ENCODE data around the gene CHRM3. TPM values are rescaled to one million over a fixed set of nuclear protein-coding genes. Genes with fewer than 3 reads are reported as not detected.

CHRM3 gene
- total RNA-seq (10 to 100 TPM; 14.7 to 26.8 TPM), polyA plus RNA-seq (ENCODE audit: insufficient read length in 2 of 2) (10 to 100 TPM; 15.4 to 19.5 TPM)
- long read RNA-seq, donor 1, result 0 reads
- long read RNA-seq, donor 2, result 0 reads
- long read RNA-seq, donor 3, result 0 reads
- long read RNA-seq, donor 4, result 0 reads

DNA sequence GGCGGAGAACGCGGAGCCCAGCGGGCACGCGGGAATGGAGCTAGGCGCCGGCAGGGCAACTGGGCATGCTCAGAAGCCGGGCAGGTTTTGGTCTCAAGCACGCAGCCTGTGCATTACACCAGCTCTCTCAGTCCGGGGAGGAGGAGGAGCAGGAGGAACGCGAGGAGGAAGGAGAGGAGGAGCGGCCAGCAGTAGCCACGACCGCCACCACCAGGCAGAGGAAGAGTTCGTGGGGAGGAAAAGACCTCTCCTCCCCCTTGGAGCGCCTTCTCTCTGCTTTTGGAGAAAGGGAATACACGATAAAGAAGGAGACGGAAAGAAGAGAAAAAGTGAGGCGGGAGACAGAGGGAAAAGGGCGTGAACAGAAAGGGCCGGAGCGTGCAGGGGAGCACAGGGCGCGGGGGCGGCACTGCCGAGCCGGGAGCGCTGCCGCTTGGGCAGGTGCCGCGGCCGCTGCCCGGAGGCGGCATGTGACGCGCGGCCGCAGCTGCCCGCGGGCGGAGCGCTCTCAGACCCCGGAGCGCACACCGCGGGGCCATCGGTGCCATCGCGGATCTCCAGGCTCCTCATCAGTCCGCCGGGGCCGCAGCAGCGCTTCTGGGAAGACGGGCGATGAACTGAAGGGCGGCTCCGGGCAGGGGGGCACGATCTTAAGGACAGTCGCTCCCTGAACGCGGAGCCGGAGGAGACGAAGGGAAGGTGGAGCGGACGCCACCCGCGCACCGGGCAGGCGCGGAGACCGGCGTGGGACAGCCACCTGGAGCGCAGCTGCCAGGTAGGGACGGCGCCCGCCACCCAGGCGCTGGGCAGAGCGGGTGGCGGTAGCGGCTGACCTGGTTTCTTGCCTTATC, at the start of gene CHRM3:
Gene CHRM3 (plus strand): TSS at position 116 of the 851 bp plus-strand sequence. CDS start 520,884 bp downstream, outside the sequence.
- peak in 5 of 6 donors; percentile 55 to 97 (median 71) for DNase-seq (ENCODE audit: low read depth in 4 of 6, low spot score in 6 of 6)
- WGBS (ENCODE audit: insufficient coverage), result under 1% methylated on average over 74 of the region's 82 CpGs
- Histone ChIP-seq H3K36me3 (ENCODE audit: control insufficient read depth, insufficient read depth, low read length) (no peaks in the 10 kb centered on the region), H3K4me1 (ENCODE audit: control insufficient read depth, insufficient read depth, low read length) (peaks cover 22% of the 10 kb centered on the region), H3K27me3 (ENCODE audit: control insufficient read depth, insufficient read depth, low read length) (peaks cover 24% of the 10 kb centered on the region), H3K27ac (ENCODE audit: low read depth, low read length) (peak within 1 kb of the TSS; percentile 48), H3K9me3 (ENCODE audit: control insufficient read depth, insufficient read depth, low read length) (no peaks in the 10 kb centered on the region), H3K4me3 (ENCODE audit: low read depth, low read length) (peak within 1 kb of the TSS; percentile 53)

DNA sequence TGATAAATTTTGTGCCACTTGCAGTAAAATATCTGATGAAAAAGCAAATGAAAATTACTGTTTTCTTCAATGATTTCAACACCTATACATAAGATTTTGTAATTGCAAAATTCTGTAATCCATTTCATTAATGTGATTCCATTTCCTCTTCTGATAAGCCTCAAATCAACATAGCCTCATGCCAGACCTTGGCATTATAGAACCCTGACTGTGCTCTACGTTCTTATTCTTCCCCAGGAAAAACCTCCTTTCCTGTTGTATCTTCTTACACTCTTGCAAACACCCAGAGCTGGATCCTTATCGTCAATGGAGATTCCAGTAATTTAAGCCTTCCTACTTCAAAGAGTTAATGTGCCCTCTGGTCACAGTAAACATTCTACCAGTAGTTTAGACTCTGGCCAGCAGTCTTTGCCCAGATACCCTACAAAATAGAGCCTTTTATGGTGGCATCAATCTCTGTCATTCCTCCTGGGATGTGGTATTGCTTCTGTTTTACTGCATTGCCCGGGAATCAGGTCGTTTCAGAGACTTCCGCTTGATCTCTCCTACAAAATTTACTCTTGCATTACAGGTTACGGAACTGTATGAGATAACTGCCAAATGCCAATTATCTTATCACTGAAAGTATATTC, 48.5 kb upstream of the CHRM3 start:
- Histone ChIP-seq H3K27ac (ENCODE audit: low read depth, low read length) (no peak overlapping the region), H3K4me3 (ENCODE audit: low read depth, low read length) (no peak overlapping the region), H3K27me3 (ENCODE audit: control insufficient read depth, insufficient read depth, low read length) (no peaks in the 10 kb centered on the region), H3K36me3 (ENCODE audit: control insufficient read depth, insufficient read depth, low read length) (no peaks in the 10 kb centered on the region), H3K4me1 (ENCODE audit: control insufficient read depth, insufficient read depth, low read length) (no peaks in the 10 kb centered on the region), H3K9me3 (ENCODE audit: control insufficient read depth, insufficient read depth, low read length) (no peaks in the 10 kb centered on the region)
- WGBS (ENCODE audit: insufficient coverage), result 32% methylated on average over 2 of the region's 6 CpGs
- DNase-seq (ENCODE audit: low read depth in 4 of 6, low spot score in 6 of 6), result no peak

DNA sequence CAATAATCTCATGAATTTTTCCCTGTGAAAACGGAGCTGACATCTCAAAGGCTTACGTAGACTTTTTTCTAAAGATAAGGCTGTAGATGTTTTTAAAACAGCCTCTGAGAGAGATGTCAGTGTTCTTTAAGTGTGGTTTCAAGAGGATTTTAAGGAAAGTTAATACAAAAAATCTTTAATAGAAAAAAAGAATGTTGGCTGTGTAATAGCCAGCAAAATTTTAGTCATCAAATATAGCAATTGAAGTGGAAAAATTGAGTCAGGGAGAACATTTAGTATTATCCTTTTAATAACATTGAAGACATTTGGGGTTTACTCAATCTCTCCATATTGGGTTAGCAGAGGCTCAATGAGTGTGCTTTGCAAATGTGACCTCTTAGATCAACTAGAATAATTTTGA, 38.6 kb upstream of the CHRM3 start:
- Histone ChIP-seq H3K36me3 (ENCODE audit: control insufficient read depth, insufficient read depth, low read length) (no peaks in the 10 kb centered on the region), H3K27me3 (ENCODE audit: control insufficient read depth, insufficient read depth, low read length) (no peaks in the 10 kb centered on the region), H3K4me1 (ENCODE audit: control insufficient read depth, insufficient read depth, low read length) (no peaks in the 10 kb centered on the region), H3K27ac (ENCODE audit: low read depth, low read length) (no peak overlapping the region), H3K9me3 (ENCODE audit: control insufficient read depth, insufficient read depth, low read length) (no peaks in the 10 kb centered on the region), H3K4me3 (ENCODE audit: low read depth, low read length) (no peak overlapping the region)
- DNase-seq (ENCODE audit: low read depth in 4 of 6, low spot score in 6 of 6), result no peak
- WGBS (ENCODE audit: insufficient coverage), result no CpG with 5 or more reads among the region's 2 CpGs

DNA sequence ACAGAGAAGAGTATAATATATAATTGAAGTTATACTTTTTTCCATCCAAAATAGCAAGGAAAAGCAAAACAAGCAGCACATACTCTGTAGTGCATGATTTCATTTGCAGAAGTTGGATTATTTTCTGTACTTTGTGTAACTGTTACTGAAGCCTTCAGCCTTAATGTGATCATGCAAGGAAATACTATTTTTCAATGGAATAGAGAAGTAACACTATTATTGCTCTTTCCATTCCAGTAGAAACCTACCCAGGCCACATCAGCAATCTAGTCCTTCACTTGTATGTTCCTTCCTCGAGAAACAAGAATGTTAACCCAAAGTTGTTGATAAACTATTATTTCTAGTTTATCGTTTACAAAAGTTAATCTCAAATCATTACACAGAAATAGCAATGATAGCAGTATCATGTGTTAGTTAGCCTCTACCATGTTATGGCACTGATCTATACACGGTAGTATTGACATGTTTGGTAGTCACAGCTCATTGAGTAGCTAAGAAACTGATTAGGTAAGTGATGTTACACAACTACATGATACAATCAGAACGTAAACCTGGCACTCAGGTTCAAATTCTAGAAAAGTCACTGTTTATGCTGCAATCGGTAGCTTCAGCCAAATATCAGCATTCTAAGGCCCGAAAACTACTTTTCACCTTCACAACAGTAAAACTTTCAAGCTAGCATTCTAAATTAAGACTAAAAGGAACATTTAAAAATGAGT, 37.6 kb upstream of the CHRM3 start:
- Histone ChIP-seq H3K27me3 (ENCODE audit: control insufficient read depth, insufficient read depth, low read length) (no peaks in the 10 kb centered on the region), H3K4me1 (ENCODE audit: control insufficient read depth, insufficient read depth, low read length) (no peaks in the 10 kb centered on the region), H3K9me3 (ENCODE audit: control insufficient read depth, insufficient read depth, low read length) (no peaks in the 10 kb centered on the region), H3K4me3 (ENCODE audit: low read depth, low read length) (no peak overlapping the region), H3K27ac (ENCODE audit: low read depth, low read length) (no peak overlapping the region), H3K36me3 (ENCODE audit: control insufficient read depth, insufficient read depth, low read length) (no peaks in the 10 kb centered on the region)
- WGBS (ENCODE audit: insufficient coverage), result no CpG with 5 or more reads among the region's 6 CpGs
- DNase-seq (ENCODE audit: low read depth in 4 of 6, low spot score in 6 of 6), result no peak

DNA sequence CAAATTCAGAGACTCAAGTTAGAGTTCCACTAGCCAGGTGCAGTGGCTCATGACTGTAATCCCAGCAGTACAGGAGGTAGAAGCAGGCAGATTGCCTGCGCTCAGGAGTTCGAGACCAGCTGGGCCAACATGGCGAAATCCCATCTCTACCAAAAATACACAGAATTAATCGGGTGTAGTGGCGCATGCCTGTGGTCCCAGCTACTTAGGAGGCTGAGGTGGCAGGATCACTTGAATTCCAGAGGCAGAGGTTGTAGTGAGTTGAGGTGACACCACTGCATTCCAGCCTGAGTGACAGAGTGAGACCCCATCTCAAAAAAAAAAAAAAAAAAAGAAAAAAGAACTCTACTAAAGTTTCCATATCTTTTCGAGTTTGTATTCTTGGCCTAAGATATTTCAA, 36.7 kb upstream of the CHRM3 start:
- no peak for DNase-seq (ENCODE audit: low read depth in 4 of 6, low spot score in 6 of 6)
- Histone ChIP-seq H3K9me3 (ENCODE audit: control insufficient read depth, insufficient read depth, low read length) (no peaks in the 10 kb centered on the region), H3K27me3 (ENCODE audit: control insufficient read depth, insufficient read depth, low read length) (no peaks in the 10 kb centered on the region), H3K27ac (ENCODE audit: low read depth, low read length) (no peak overlapping the region), H3K36me3 (ENCODE audit: control insufficient read depth, insufficient read depth, low read length) (no peaks in the 10 kb centered on the region), H3K4me1 (ENCODE audit: control insufficient read depth, insufficient read depth, low read length) (no peaks in the 10 kb centered on the region), H3K4me3 (ENCODE audit: low read depth, low read length) (no peak overlapping the region)
- no CpG with 5 or more reads among the region's 6 CpGs for WGBS (ENCODE audit: insufficient coverage)

DNA sequence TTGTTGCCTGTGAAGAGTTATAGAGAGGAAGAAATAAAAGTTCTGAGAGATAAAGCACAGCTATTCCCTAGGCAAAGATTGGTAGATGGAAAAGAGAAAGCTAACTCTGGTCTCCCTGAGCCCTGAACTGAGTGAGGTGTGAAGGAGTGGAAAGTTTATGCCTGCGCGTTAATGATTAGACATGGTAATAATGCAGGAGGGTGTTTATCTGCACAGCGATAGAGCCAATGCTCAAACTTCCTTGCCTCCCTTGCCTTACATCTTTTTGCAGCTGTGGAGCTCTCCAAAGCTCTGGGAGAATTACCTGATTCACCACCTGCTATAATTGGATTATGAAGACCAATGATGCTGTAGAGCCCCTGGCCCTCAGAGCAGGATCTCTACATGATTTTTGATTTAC, 32.8 kb upstream of the CHRM3 start:
- no peaks in the 10 kb centered on the region for H3K4me1 ChIP-seq (ENCODE audit: control insufficient read depth, insufficient read depth, low read length)
- no peak overlapping the region for H3K4me3 ChIP-seq (ENCODE audit: low read depth, low read length)
- no peaks in the 10 kb centered on the region for H3K27me3 ChIP-seq (ENCODE audit: control insufficient read depth, insufficient read depth, low read length)
- no peaks in the 10 kb centered on the region for H3K36me3 ChIP-seq (ENCODE audit: control insufficient read depth, insufficient read depth, low read length)
- no CpG with 5 or more reads among the region's 3 CpGs for WGBS (ENCODE audit: insufficient coverage)
- H3K27ac ChIP-seq (ENCODE audit: low read depth, low read length), result no peak overlapping the region
- no peaks in the 10 kb centered on the region for H3K9me3 ChIP-seq (ENCODE audit: control insufficient read depth, insufficient read depth, low read length)
- DNase-seq (ENCODE audit: low read depth in 4 of 6, low spot score in 6 of 6), result peak in 1 of 6 donors; percentile 30

DNA sequence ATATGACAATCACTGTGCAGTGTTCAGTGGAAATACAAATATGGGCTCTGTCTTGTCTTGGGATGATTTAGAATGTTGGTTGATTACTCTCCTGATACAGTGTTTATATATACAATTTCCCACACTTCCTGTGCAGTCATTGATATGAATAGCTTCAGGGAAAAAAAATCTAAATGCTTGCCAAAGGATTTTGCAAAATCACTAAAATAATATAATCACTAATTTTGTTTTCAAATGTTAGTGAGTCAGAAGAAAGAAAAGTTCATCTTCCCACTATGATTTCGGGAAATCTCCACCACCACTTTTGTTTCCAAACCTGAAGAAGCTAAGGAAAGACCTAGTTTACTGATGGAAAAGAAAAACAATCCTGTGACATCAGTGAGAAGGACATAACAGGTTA, 32.1 kb upstream of the CHRM3 start:
- no peaks in the 10 kb centered on the region for H3K9me3 ChIP-seq (ENCODE audit: control insufficient read depth, insufficient read depth, low read length)
- H3K27ac ChIP-seq (ENCODE audit: low read depth, low read length), result no peak overlapping the region
- H3K4me3 ChIP-seq (ENCODE audit: low read depth, low read length), result no peak overlapping the region
- no peaks in the 10 kb centered on the region for H3K36me3 ChIP-seq (ENCODE audit: control insufficient read depth, insufficient read depth, low read length)
- WGBS (ENCODE audit: insufficient coverage), result no CpG with 5 or more reads among the region's 1 CpG
- H3K27me3 ChIP-seq (ENCODE audit: control insufficient read depth, insufficient read depth, low read length), result no peaks in the 10 kb centered on the region
- peak in 1 of 6 donors; percentile 9 for DNase-seq (ENCODE audit: low read depth in 4 of 6, low spot score in 6 of 6)
- no peaks in the 10 kb centered on the region for H3K4me1 ChIP-seq (ENCODE audit: control insufficient read depth, insufficient read depth, low read length)

DNA sequence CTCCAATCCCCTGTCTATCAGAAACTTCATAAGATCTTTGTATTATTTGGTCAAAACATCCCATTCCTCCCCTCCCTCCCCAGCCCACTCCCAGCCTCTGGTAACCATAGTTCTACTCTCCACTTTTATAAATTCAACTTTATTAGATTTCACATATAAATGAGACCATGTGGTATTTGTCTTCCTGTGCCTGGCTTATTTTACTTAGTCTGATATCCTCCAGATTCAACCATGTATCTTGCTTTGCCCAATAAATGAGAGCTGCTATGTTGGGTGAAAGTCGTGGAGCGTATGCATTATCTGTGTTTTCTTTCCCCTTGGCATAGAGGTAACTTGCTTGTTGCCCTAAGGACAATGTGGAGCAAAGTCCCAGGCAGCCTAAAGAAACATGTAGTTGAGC, 28.5 kb upstream of the CHRM3 start:
- no peaks in the 10 kb centered on the region for H3K4me1 ChIP-seq (ENCODE audit: control insufficient read depth, insufficient read depth, low read length)
- H3K27me3 ChIP-seq (ENCODE audit: control insufficient read depth, insufficient read depth, low read length), result no peaks in the 10 kb centered on the region
- H3K9me3 ChIP-seq (ENCODE audit: control insufficient read depth, insufficient read depth, low read length), result no peaks in the 10 kb centered on the region
- WGBS (ENCODE audit: insufficient coverage), result no CpG with 5 or more reads among the region's 2 CpGs
- H3K36me3 ChIP-seq (ENCODE audit: control insufficient read depth, insufficient read depth, low read length), result no peaks in the 10 kb centered on the region
- no peak for DNase-seq (ENCODE audit: low read depth in 4 of 6, low spot score in 6 of 6)
- no peak overlapping the region for H3K4me3 ChIP-seq (ENCODE audit: low read depth, low read length)
- no peak overlapping the region for H3K27ac ChIP-seq (ENCODE audit: low read depth, low read length)

DNA sequence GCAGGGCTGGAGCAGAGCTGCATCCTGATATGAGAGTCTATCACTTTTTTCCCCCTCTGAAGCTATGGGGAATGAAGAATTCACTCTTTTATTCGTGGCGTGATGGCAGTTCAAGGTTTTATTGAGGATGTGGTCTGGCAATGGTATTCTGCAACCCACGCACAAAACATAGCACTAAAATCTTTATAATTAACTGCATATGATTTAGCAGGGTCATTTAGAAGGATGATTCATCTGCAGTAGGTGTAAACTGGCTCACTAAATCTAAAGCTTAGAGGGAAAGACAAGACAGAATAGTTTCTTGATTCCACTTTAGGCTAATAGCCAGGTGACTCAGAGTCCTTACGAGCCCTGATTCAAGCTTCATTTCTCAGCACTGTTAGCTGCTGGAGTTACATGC, 25.0 kb upstream of the CHRM3 start:
- WGBS (ENCODE audit: insufficient coverage), result 57% methylated on average over 1 of the region's 4 CpGs
- H3K4me1 ChIP-seq (ENCODE audit: control insufficient read depth, insufficient read depth, low read length), result no peaks in the 10 kb centered on the region
- H3K9me3 ChIP-seq (ENCODE audit: control insufficient read depth, insufficient read depth, low read length), result no peaks in the 10 kb centered on the region
- H3K27me3 ChIP-seq (ENCODE audit: control insufficient read depth, insufficient read depth, low read length), result no peaks in the 10 kb centered on the region
- no peaks in the 10 kb centered on the region for H3K36me3 ChIP-seq (ENCODE audit: control insufficient read depth, insufficient read depth, low read length)
- no peak overlapping the region for H3K4me3 ChIP-seq (ENCODE audit: low read depth, low read length)
- DNase-seq (ENCODE audit: low read depth in 4 of 6, low spot score in 6 of 6), result peak in 2 of 6 donors; percentile 3 to 62
- no peak overlapping the region for H3K27ac ChIP-seq (ENCODE audit: low read depth, low read length)

Data from spinal cord (tissue), 10 donors.